GM19240 (cell line): Measurements from ENCODE around the gene SCN10A.

Source experiments
- DNase-seq: peaks from one replicate; pipeline ENCODE4 v3.0.0; 2011; ENCODE audit warnings: low spot score; ENCODE audit not compliant: insufficient read length

SCN10A gene

DNA sequence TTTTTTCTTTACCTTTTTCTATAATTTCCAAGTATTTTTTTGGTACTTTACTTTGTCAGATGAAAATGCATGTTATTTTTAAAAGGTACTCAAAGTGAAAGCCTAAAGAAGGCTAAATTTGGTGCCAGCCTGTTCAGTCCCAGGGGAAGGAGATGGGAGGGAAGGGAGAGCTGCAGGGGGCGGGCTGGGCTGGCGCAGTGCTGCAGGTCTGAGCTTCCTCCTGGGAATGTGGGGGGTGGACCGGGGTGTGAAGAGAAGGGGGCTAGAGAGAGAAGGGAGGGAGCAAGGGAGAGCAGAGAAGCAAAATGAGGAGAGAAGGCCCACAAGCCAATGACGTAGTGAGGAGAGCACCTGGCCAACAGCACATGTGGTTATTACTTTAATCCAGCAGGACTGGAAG, 95.6 kb downstream of the SCN10A start:
- DNase-seq: no peak

DNA sequence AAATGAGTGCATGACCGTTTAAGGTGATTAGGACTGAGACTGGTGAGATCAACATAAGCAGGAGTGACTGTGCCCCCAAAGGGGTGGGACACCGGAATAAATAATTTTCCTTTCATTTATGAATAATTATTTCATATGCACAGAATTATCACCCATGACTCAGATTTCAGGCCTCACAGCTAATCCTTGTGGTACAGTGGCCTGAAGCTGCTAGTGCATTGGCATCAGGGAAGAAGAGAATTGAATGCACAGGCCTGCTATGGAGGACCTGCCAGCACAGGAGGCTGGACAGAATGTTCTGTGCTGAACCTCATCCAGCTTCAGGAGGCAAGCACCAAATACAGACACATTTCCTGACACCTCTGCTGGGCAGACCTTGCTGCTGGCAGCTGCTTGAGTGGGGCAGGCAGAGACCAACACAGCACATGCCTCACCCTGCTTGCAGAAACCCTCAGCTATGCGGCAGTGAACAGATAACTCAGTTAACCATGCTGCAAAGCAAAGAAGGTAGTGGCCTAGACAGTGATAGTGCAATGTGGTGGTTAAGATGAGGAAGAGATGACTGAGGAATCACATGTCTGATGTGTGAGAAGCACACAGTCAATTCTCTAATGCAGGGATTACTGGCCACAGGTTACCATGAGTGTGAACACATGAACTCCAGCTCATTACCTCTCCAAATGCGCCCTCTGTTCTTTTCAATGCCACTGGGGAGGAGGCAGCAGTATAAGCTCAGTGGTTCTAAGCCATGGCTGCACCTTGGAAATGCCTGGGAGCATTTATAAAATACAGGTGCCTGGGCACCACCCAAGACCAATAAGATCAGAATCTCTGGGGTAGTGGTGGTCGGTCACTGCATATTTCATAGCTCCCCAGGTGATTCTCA, 98.4 kb downstream of the SCN10A start:
- no peak for DNase-seq

DNA sequence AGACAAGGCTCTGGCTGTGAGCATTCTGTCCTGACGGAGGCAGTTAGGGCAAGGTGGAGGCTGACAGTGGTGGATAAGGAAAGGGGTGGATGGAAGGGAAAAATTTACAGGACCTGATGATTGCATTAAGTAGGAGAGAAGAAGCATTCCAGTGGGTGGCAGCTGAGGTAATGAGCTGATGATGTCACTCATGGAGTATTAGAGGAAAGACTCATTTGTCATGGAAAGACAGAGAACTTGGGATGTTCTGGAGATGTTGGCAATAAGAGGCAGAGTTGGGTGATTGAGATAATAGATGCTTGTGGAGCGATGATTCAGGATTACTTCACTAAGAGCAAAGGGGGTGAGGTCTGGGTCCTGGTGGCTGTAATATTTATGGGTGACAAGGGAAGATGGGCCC, 102.9 kb downstream of the SCN10A start:
- DNase-seq: no peak

DNA sequence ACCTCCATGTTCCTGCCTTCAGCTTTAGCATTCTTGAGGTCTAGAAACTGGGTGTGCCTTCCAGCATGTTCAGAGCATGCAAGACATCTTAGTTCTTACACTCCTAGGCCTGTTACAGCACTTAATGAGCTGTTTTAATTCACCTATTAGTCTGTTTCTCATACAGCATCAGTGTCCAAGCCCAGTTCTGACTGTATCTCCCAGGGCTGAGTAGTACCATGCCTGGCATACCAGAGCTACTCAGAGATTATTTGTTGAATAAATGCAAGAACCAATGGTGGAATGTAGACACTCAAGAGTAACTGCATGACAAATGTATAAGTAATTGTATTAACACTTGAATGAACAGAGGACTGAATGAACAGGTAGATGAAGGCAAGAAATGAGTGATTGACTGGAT, 104.7 kb downstream of the SCN10A start:
- no peak for DNase-seq

DNA sequence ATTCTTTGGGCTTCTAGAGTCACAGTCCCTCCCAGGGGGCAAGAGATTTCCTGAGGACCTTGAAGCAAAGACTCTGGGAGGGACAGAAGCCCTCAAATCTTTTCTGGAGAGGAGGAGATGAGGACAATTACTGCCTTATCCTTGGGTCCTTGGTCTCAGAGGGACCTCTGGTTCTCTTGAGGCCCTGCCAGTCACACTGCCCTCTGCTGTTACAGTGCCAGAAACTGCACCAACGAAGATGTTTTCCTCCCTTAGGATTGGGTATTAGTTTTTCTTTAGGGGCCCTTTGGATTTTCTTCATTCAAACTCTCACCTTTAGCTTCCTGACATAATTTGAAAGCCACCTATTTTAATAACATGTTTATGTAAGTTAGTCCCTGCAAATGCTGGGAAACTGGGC, 108.3 kb downstream of the SCN10A start:
- no peak for DNase-seq

DNA sequence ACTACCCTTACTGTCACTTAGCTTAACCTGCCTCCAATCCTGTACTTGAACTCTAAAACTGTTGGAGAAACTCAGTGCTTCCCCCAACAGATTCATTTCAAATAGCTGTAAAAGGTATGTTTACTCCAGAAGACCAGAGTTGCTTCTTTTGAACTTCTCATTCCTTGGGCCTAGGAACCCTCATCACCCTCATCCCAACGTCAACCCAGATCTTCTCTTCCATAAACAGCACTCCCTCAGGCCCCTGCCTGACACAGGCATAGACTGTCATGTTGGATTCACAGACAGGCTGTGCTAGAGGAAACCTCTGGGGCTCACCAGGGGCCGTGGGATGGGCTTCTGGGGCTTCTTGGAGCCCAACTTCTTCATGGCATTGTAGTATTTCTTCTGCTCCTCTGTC, 109.1 kb downstream of the SCN10A start:
- no peak for DNase-seq

DNA sequence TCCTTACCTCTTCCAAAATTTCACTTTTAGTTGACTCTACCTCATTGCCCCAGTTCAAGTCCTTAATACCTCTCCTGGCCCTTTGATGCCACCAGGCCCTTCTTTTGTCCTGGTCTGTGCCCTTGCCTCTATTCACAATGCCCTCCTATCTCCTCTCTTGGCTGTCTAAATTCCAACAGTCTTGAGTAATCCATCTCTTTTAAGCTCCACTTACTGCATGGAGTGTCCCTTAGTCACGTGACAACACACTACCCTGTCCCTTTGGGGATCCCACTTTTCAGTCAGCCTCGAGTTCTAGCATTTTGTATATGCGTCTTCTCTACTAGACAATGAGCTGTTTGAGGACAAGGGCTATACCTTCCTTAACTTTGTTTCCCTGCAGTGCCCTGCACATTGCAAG, 113.8 kb downstream of the SCN10A start:
- DNase-seq: no peak

DNA sequence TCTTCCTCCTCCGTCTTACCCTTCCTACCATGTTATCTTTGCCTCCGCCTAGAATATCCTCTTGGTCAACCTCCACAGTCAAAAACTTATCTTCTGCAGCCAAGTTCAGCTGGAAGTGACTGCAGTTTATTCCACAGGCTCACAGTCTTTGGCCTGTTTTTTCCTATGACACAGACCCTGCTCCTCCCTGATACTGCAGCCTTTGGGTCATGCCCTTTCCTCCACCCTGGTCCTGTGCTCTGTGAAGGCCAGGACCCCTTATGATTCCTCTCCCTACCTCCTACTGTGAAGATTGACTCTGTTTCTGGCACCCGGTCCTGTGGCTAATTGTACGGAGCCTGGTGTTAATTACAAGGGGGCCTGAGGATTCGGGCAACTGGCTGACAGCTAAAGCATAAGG, 117.3 kb downstream of the SCN10A start:
- no peak for DNase-seq

DNA sequence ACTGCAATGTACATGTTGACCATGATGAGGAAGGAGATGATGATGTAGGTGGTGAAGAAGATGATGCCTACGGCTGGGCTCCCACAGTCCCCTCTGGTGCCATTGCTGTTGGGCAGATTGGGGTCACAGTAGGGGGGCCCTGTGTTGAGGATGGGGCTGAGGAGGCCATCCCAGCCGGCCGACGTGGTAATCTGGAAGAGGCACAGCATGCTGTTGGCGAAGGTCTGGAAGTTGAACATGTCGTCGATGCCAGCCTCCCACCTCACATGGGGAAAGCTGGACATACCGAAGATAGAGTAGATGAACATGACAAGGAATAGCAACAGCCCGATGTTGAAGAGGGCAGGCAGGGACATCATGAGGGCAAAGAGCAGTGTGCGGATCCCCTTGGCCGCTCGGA, 118.0 kb downstream of the SCN10A start:
- no peak for DNase-seq

DNA sequence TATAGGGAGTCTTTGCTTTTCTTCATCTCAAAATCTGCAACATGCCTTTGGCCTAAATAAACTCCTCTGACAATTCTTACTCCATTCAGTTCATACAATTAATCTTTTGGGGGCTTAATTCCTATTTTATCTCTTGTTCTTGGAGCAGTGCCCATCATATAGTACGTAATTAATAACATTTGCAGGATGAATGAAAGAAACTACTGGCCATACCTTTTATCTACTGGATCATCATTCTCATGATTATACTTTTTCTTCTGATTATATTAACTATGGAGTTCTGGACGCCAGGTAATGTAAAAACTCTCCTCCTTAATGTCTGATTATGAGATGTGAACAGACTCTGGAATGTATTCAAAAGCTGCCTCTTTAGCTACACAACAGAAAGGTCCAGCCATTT, 120.0 kb downstream of the SCN10A start:
- DNase-seq: no peak

DNA sequence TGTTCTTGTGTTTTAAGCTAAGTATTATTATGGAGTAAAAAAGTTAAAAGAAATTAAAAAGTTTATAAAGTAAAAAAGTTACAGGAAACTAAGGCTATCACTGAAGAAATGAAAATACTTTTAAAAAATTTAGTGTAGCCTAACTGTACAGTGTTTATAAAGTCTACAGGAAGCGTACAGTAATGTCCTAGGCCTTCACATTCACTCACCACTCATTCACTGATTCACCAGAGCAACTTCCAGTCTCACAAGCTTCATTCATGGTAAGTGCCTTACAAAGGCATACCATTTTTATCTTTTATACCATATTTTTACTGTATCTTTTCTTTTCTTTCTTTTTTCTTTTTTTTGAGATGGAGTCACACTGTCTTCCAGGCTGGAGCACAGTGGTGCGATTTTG, 125.8 kb downstream of the SCN10A start:
- no peak for DNase-seq

DNA sequence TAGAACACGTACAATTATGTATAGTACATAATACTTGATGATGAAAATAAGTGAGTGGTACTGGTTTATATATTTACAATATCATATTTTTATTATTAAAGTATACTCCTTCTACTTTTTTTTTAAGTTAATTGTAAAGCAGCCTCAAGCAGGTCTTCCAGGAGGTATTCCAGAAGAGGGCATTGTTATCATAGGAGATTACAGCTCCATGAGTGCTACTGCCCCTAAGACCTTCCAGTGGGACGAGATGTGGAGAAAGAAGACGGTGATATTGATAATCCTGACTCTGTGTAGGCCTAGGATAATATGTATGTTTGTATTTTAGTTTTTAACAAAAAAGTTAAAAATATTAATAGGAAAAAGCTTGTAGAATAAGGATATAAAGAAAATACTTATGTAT, 126.2 kb downstream of the SCN10A start:
- DNase-seq: no peak

DNA sequence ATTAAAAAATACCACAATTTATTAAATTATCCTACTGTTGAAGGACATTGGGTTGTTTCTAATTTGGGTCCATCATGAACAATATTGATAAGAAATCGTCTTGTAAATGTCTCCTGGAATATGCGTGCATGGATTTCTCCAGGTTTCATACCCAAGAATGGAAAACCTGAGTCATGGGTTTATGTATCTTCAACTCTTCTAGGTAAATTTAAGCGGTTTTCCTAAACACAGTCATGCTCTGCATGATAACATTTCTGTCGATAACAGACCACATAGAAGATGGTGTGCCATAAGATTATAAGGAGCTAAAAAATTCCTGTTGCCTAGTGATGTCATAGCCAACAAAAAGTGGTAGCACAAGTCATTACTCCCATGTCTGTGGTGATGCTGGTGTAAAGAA, 126.7 kb downstream of the SCN10A start:
- no peak for DNase-seq

DNA sequence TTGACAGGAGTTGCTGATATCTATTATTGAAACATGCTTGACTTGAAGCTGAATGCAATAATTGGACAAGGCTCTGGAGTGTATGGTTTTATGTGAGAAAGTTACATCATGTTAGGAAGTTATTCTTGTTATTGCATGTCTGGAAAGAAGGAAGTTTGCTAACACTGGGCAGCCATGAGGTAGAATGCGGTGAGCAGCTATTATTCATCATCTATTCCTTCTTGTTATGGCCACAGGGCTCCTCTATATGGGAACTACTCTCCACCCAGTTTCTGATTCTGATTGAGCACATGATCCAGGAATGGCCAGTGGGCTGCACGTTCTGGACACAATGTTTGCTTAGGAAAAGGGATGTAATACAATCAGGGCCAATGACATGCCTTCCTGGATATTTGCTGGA, 128.7 kb downstream of the SCN10A start:
- DNase-seq: no peak

DNA sequence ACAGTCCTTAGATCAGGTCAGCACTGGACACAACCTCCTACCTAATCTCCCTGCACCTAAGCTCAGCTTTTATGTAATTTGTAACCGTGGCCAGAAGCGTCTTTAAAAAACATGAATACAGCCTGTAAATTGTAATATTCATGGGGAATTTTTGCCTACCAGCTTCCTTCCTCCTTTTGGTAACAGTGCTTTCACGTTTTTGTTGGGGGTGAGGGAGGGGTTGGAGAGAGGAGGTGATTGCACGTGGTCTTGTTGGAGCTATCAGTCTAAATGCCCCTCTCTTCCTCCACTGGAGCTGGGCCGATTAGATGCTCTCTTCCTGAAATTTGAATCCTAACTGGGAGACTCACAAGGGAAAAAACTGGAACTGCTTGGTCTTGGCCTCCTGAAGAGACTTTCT, 131.5 kb downstream of the SCN10A start:
- DNase-seq: no peak

DNA sequence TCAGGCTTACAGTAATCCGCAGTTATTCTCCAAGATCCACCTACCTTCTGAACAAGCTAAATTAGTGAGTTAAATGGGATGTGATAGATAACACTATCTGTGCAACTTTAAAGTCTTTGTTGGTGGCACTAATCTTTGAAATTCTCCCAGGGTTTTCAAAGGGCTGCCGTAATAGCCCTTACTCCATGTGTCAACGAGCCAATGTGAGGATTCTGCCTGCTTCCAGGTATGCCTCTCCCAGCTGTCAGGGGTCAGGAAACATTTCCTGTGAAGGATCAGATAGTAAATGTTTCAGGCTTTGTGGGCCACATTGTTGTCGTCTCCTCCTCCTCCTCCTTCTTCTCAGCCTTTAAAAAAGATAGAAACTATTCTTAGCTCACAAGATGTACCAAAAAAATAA, 146.3 kb downstream of the SCN10A start:
- DNase-seq: no peak

DNA sequence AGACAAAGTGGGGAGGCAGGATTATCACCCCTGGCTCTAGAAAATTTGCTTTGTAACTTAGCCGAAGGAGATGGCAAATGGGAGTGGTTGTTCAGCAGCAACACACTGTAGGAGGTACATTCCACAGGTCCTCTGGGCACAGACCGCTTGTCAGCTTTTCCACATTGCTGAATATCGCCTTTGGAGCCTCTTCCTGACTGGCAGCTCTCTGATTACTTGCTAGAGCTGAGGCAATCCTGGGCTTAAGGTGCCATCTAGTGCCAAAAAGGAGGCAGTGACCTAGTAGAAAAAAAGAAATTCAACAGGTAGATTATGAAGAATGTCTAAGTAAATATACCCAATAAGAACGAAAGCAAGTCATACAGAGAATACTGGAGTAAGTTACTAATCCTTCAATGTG, 153.5 kb downstream of the SCN10A start:
- no peak for DNase-seq

DNA sequence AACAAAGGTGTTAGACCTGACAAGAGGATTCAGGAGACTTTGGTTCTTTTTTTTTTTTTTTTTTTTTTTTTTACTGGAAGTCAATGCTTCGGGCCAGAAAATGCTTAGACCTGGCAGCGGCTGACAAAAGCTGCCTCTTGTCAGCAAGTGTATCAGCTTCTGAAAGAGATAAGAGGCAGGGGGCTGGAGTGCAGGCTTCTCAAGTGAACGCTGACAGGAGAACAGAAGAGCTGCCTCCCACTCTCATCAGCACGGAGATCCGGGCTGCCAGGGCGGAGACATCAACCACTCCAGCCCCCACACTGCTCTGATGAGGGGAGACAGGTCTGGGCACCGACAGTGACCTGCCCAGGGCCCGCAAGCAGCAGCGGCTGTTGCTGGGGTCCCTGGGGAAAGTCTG, 157.2 kb downstream of the SCN10A start:
- no peak for DNase-seq

DNA sequence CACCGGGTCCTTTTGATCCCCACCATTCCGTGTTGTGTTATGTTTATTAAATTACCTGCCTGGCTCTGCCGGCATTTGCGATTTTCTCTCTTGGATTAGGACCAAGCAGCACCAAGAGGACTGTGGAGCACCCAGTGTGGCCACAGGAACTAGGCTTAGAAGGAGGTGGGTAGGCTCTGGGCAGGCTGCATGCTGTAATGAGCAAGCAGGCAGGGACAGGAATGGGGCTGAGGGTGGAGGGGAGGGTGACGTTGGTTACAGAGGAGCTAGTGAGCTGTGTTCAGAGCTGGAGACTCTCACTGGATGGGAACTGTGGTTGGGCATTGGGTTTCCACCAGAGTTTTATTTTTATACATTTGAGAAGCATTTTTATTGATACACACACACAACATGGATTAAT, 158.6 kb downstream of the SCN10A start:
- DNase-seq: no peak

DNA sequence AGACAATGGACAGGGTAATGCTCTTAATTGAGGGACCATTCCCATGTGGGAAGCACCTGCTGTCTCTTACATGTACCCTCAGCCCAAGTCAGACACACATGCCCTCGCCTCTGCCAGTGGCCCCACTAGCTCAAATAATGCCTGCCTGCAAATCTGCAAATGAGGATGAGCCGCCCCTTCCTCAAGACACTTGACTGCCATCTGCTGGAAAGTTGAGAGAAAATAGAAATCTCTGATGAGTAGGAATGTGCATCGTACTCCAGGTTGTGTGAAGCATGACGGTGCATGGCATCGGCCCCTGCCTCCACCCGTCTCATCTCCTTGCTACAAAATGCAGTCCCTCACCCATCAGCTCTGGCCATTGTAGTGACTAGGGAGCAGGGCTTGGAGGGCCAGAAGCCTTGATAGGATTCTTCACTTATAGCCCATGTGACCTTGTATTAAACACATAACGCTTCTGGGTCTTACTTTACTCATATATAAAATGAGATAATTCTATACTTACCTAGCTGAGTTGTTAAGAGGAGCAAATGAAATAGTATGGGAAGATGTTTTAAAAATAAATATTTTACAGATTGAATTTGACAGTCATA, 160.2 kb downstream of the SCN10A start:
- DNase-seq: no peak

DNA sequence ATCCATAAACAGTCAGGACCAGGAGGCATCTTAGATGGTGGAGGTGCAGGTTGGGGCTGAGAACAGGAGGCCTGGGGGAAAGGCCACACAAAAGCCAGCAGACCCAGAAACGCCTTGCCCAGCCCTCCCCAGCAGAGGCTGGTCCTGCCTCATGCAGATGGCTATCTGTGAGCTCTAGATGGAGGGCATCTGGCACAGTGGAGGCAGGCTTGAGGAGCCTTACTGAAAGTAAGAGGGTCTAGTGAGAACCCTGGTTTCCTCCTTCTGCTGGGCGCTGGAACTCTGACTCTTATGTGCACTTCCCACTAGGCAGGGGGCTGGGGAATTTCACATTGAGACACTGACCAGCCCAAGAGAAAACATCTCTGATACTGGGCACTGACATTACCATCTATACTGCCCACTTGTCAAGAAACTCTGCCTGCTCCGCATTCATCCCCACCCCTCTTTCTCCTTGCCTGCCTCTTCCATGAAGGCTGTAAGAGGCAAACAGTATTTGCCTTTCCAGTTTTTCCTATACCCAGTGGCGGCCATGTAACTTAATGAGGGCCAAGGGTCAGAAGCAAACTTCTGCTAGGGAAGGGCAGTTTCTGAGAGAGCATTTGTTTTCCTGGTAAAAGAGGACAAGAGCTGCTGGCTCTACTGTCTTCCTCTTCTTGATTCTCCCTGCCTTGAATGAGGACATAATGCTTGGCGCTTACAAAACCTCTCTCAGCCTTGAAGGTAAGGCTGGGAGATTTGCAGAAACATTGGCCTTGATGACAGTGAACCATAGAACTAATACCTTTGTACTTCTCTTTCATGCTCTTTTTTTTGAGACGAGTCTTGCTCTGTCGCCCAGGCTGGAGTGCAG, 162.1 kb downstream of the SCN10A start:
- DNase-seq: no peak

DNA sequence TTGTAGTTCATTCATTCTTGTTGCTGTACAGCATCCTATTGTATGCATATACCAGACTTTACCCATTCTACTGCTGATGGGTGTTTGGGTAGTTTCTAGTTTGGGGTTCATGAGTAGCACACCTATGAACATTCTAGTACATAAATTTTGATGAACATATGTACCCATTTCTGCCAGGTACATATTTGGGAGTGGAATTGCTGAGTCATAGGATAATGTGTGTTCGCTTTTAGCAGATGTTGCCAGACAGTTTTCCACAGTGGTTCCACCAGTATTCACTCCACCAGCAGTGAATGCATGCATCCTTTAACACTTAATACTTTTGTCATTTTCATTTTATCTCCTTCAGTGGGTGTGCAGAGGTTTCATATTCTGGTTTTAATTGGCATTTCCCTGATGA, 163.1 kb downstream of the SCN10A start:
- no peak for DNase-seq
